Activated naive CD8-positive, alpha-beta T cell treated with anti-CD3 and anti-CD28 coated beads for 36 hours (primary cell): ENCODE results near the gene CEP44. TPM values are rescaled to one million over a fixed set of nuclear protein-coding genes. Genes with fewer than 3 reads are reported as not detected.
"Not testable (repeated sequence)": the region's sequence is repeated elsewhere in the genome, so short reads cannot be mapped to it uniquely, and the experiment has no call there.

ENCODE experiments used
- DNase-seq: peaks from one replicate; pipeline ENCODE4 v3.0.0; 2021
- H3K27ac Mint-ChIP-seq: one replicate; pipeline ENCODE4 v1.8.0; 2022; ENCODE audit warnings: mild to moderate bottlenecking, moderate library complexity, mixed read lengths
- H3K27me3 Mint-ChIP-seq: one replicate; pipeline ENCODE4 v1.8.0; 2022; ENCODE audit warnings: mild to moderate bottlenecking, mixed read lengths
- H3K36me3 Mint-ChIP-seq: one replicate; pipeline ENCODE4 v1.8.0; 2021; ENCODE audit warnings: mild to moderate bottlenecking, mixed read lengths
- H3K4me1 Mint-ChIP-seq: one replicate; pipeline ENCODE4 v1.8.0; 2021; ENCODE audit warnings: mixed read lengths
- H3K4me3 Mint-ChIP-seq: one replicate; pipeline ENCODE4 v1.8.0; 2022; ENCODE audit warnings: mild to moderate bottlenecking, moderate library complexity, mixed read lengths
- H3K9me3 Mint-ChIP-seq: one replicate; pipeline ENCODE4 v1.8.0; 2022; ENCODE audit warnings: mixed read lengths
- total RNA-seq, 2 experiments: library from RNA; stranded (reverse); gene quantifications; one replicate each; pipeline ENCODE4 v1.2.3, GENCODE V29; 2021

The CEP44 gene
- total RNA-seq, 2 experiments from 2014 or later: 19.7 TPM

DNA sequence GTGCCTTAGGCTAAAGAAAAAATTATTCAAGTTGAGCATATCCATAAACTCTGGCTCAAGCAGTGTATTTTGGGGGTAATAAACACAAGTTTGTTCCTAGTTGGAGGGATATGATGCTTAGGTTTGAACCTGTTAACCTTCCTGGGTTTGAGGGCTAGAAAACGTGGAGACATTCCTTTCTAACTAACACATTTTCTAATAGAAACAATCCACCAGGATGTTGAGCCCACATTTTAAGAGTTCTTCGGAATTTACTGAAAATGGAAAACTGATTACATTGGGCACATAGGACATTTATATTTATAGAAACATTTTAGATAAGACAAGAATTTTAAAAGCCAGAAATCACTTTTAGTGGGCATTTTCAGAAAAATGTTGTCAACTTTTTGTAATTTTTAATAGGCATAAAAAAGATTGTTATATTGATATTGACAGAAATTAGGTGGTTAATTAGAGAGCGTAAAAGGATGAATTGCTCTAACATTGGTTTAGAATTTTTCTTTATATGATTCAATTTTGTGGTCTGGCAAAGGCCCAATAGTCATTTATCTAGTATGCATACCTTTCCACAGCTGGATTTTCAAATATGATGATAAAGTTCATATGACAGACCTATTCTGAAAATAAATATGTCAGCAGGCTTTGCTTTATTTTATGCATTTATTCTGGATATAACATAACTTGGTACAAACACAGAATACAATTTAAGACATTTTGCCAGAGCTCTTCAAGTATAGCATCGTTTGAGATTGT lies 49.2 kb downstream of the CEP44 start:
- H3K4me1 Mint-ChIP-seq: no peaks in the 10 kb centered on the region
- no peak overlapping the region for H3K27ac Mint-ChIP-seq
- peaks cover 4% of the 10 kb centered on the region for H3K36me3 Mint-ChIP-seq
- H3K27me3 Mint-ChIP-seq: no peaks in the 10 kb centered on the region
- H3K4me3 Mint-ChIP-seq: no peak overlapping the region
- H3K9me3 Mint-ChIP-seq: no peaks in the 10 kb centered on the region
- no peak for DNase-seq

GRCh38 chr4:174334628-174335027 lies 50.9 kb downstream of the CEP44 start:
- Mint-ChIP-seq H3K9me3 (no peaks in the 10 kb centered on the region), H3K36me3 (peaks cover 4% of the 10 kb centered on the region), H3K4me1 (no peaks in the 10 kb centered on the region), H3K4me3 (no peak overlapping the region), H3K27ac (no peak overlapping the region), H3K27me3 (no peaks in the 10 kb centered on the region)
- DNase-seq: no peak

DNA sequence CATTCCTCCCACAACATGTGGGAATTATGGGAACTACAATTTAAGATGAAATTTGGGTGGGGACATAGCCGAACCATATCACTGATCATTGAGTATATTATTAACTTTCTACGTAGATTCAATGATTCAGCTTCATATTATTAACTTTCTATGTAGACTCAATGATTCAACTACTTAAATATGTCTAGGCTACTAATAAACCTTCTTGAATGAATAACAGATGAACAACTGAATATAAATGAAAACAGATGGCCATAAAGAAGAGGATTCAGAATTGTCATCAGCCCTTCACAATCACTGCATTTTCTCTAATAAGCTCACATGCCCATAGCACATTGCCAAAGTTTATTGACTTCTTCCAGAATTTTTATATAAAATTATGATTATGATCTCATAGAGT lies 57.0 kb downstream of the CEP44 start:
- DNase-seq: no peak
- peaks cover 16% of the 10 kb centered on the region for H3K27me3 Mint-ChIP-seq
- no peaks in the 10 kb centered on the region for H3K36me3 Mint-ChIP-seq
- H3K4me1 Mint-ChIP-seq: no peaks in the 10 kb centered on the region
- no peak overlapping the region for H3K4me3 Mint-ChIP-seq
- H3K27ac Mint-ChIP-seq: no peak overlapping the region
- H3K9me3 Mint-ChIP-seq: no peaks in the 10 kb centered on the region

GRCh38 chr4:174349156-174349555 lies 65.4 kb downstream of the CEP44 start:
- H3K27me3 Mint-ChIP-seq: peaks cover 28% of the 10 kb centered on the region
- H3K36me3 Mint-ChIP-seq: peaks cover 7% of the 10 kb centered on the region
- no peak for DNase-seq
- H3K4me3 Mint-ChIP-seq: no peak overlapping the region
- H3K4me1 Mint-ChIP-seq: no peaks in the 10 kb centered on the region
- peaks cover 7% of the 10 kb centered on the region for H3K9me3 Mint-ChIP-seq
- H3K27ac Mint-ChIP-seq: no peak overlapping the region

- peaks cover 7% of the 10 kb centered on the region for H3K9me3 Mint-ChIP-seq
- H3K36me3 Mint-ChIP-seq: peaks cover 7% of the 10 kb centered on the region
- DNase-seq: no peak
- no peak overlapping the region for H3K4me3 Mint-ChIP-seq
- no peaks in the 10 kb centered on the region for H3K4me1 Mint-ChIP-seq
- peaks cover 12% of the 10 kb centered on the region for H3K27me3 Mint-ChIP-seq
- H3K27ac Mint-ChIP-seq: no peak overlapping the region
These were observed 68.5 kb downstream of the CEP44 start for GRCh38 chr4:174352061-174352819.

DNA sequence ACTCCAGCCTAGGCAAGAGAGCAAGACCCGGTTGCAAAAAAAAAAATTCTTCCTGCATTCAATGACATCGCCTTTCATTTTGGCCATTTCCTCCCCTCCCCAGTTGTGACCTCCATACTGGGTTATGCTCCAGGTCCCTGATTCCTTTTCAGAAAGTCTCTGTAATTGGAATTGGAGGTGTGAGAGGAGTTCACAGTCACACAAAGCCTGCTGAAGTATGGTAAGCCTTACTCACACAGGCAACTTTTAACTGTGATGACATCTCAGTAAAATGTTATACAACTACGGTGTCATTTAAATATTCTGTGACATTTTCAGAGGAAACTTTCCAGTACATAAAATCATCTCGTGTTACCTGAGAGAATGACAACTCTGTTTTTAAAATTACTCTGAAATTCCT lies 73.6 kb downstream of the CEP44 start:
- peaks cover 6% of the 10 kb centered on the region for H3K4me1 Mint-ChIP-seq
- DNase-seq: no peak
- H3K36me3 Mint-ChIP-seq: no peaks in the 10 kb centered on the region
- no peak overlapping the region for H3K4me3 Mint-ChIP-seq
- no peaks in the 10 kb centered on the region for H3K9me3 Mint-ChIP-seq
- H3K27me3 Mint-ChIP-seq: peaks cover 13% of the 10 kb centered on the region
- no peak overlapping the region for H3K27ac Mint-ChIP-seq

DNA sequence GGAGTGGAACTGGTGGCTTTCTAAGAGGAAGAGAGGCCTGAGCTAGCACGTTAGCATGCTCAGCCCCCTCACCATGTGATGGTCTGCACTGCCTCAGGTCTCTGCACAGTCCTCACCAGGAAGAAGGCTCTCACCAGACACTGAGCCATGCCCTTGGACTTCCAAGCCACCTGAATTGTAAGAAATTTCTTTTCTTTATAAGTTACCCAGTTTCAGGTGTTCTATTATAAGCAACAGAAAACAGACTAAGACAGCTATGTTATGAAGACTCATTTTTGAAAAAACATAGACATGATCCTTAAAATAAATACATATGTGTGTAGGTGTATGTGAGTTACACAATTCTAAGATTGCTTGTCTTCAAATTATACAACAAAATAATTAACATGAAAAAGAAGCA lies 74.7 kb downstream of the CEP44 start:
- Mint-ChIP-seq H3K27me3 (peaks cover 11% of the 10 kb centered on the region), H3K4me3 (no peak overlapping the region), H3K9me3 (no peaks in the 10 kb centered on the region), H3K36me3 (no peaks in the 10 kb centered on the region), H3K4me1 (peaks cover 6% of the 10 kb centered on the region), H3K27ac (no peak overlapping the region)
- DNase-seq: no peak

- Mint-ChIP-seq H3K27ac (no peak overlapping the region), H3K36me3 (no peaks in the 10 kb centered on the region), H3K4me1 (peaks cover 6% of the 10 kb centered on the region), H3K27me3 (peaks cover 11% of the 10 kb centered on the region), H3K9me3 (no peaks in the 10 kb centered on the region), H3K4me3 (no peak overlapping the region)
- no peak for DNase-seq
These were observed 75.1 kb downstream of the CEP44 start for GRCh38 chr4:174358829-174359228.

DNA sequence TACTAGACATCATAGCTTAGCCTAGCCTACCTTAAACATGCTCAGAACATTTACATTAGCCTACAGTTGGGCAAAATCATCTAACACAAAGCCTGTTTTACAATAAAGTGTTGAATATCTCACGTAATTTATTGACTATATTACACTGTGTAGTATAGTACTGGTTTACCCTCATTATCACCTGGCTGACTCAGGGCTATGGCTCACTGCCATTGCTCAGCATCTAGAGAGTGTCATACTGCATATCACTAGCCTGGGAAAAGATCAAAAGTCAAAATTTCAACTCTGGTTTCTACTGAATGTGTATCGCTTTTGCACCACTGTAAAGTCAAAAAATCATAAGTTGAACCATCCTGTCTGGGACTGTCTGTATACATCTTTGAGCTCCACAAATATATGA lies 78.6 kb downstream of the CEP44 start:
- Mint-ChIP-seq H3K4me1 (peaks cover 6% of the 10 kb centered on the region), H3K4me3 (no peak overlapping the region), H3K9me3 (no peaks in the 10 kb centered on the region), H3K36me3 (no peaks in the 10 kb centered on the region), H3K27ac (no peak overlapping the region), H3K27me3 (peaks cover 11% of the 10 kb centered on the region)
- DNase-seq: no peak

- H3K27ac Mint-ChIP-seq, H3K4me1 Mint-ChIP-seq, H3K36me3 Mint-ChIP-seq, H3K9me3 Mint-ChIP-seq, H3K4me3 Mint-ChIP-seq, DNase-seq: not testable (repeated sequence)
- peaks cover 11% of the 10 kb centered on the region for H3K27me3 Mint-ChIP-seq
These were observed 80.1 kb downstream of the CEP44 start for GRCh38 chr4:174363782-174364181.

DNA sequence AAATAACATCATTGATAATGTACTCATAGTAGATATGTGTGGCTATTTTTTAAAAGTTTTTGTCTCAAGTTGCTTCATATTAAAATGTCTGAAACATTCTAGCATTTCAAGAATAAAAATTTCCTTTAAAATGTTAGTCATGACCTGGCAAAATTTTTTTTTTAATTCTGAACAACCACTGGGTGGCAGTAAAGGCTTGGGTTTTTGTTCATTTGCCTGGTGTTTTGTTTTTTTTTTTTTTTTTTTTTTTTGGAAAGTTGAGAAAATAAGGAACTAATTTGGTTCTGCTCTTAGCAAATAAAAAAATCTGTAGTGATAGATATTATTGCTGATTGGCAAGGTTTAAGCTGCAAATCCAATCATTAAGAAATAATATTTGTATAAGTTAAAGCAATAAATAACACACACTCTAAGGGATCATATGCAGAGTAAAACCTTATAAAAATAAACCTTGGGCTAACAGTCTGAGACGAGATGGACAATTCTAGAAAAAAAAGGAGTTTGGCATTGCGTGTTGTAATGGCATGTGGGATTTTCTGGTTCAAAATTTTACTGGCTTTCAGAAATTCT lies 81.4 kb downstream of the CEP44 start:
- H3K4me3 Mint-ChIP-seq: no peak overlapping the region
- peaks cover 11% of the 10 kb centered on the region for H3K27me3 Mint-ChIP-seq
- H3K27ac Mint-ChIP-seq: no peak overlapping the region
- DNase-seq: no peak
- H3K4me1 Mint-ChIP-seq: no peaks in the 10 kb centered on the region
- H3K9me3 Mint-ChIP-seq: no peaks in the 10 kb centered on the region
- no peaks in the 10 kb centered on the region for H3K36me3 Mint-ChIP-seq

- Mint-ChIP-seq H3K27ac (no peak overlapping the region), H3K36me3 (no peaks in the 10 kb centered on the region), H3K9me3 (no peaks in the 10 kb centered on the region), H3K4me3 (no peak overlapping the region), H3K4me1 (no peaks in the 10 kb centered on the region), H3K27me3 (no peaks in the 10 kb centered on the region)
- no peak for DNase-seq
These were observed 86.3 kb downstream of the CEP44 start for GRCh38 chr4:174369985-174370384.

DNA sequence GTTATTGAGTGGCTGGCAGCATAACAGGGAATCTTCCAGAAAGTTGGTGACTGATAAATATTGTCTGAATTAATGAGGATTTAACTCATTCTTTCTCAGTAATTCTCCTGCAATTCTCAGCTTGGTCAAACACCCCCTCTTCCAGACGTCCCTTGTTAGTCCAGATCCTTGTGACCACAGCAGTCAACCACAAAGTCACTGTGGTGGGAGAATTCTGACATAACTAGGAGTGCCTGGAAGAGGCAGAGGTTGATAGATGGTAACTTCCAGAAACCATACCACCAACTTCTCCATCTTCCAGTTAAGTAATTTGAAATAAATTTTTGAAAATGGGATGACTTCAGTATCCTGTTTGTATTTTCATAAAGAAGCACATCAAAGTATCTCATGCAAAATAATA lies 90.1 kb downstream of the CEP44 start:
- no peak for DNase-seq
- Mint-ChIP-seq H3K36me3 (no peaks in the 10 kb centered on the region), H3K4me3 (no peak overlapping the region), H3K27ac (no peak overlapping the region), H3K4me1 (no peaks in the 10 kb centered on the region), H3K27me3 (peaks cover 9% of the 10 kb centered on the region), H3K9me3 (no peaks in the 10 kb centered on the region)

- H3K4me3 Mint-ChIP-seq: no peak overlapping the region
- H3K27me3 Mint-ChIP-seq: peaks cover 9% of the 10 kb centered on the region
- H3K36me3 Mint-ChIP-seq: no peaks in the 10 kb centered on the region
- H3K27ac Mint-ChIP-seq: no peak overlapping the region
- H3K4me1 Mint-ChIP-seq: no peaks in the 10 kb centered on the region
- DNase-seq: no peak
- H3K9me3 Mint-ChIP-seq: no peaks in the 10 kb centered on the region
These were observed 91.7 kb downstream of the CEP44 start for GRCh38 chr4:174375422-174375821.

- no peak for DNase-seq
- H3K9me3 Mint-ChIP-seq: no peaks in the 10 kb centered on the region
- peaks cover 9% of the 10 kb centered on the region for H3K27me3 Mint-ChIP-seq
- no peak overlapping the region for H3K27ac Mint-ChIP-seq
- no peak overlapping the region for H3K4me3 Mint-ChIP-seq
- no peaks in the 10 kb centered on the region for H3K36me3 Mint-ChIP-seq
- no peaks in the 10 kb centered on the region for H3K4me1 Mint-ChIP-seq
These were observed 93.9 kb downstream of the CEP44 start for GRCh38 chr4:174377613-174378012.
